HTR-8/SVneo (cell line): ENCODE measurements around the gene MOB1A.
"Not testable (repeated sequence)": the region's sequence is repeated elsewhere in the genome, so short reads cannot be mapped to it uniquely, and the experiment has no call there.

ENCODE experiments used
- DNase-seq: peaks from one replicate; pipeline ENCODE4 v3.0.0; 2011; ENCODE audit warnings: low spot score, mixed read lengths; ENCODE audit not compliant: insufficient read length
- FAIRE-seq: peaks from 2 replicates; lab custom pipeline; 2011; peaks lifted over from hg19 to GRCh38; lab: Jason Lieb, UNC

MOB1A gene

GRCh38 chr2:74178211-74179062 is at the start of gene MOB1A:
Gene MOB1A (minus strand): TSS chr2:74178879. CDS start chr2:74178674, 205 bp downstream.
- FAIRE-seq (peak; percentile 92), DNase-seq (peak; percentile 97)

- FAIRE-seq = no peak
- no peak for DNase-seq
These were observed 49.0 kb upstream of the MOB1A start for GRCh38 chr2:74227646-74228045.

GRCh38 chr2:74226648-74227213 is 48.1 kb upstream of the MOB1A start:
- DNase-seq = no peak
- no peak for FAIRE-seq

GRCh38 chr2:74225698-74226459 is 47.2 kb upstream of the MOB1A start:
- FAIRE-seq (no peak), DNase-seq (no peak)

GRCh38 chr2:74223941-74224770 is 45.5 kb upstream of the MOB1A start:
- FAIRE-seq (no peak), DNase-seq (no peak)

GRCh38 chr2:74222300-74222650 is 43.6 kb upstream of the MOB1A start:
- DNase-seq (no peak), FAIRE-seq (no peak)

- DNase-seq = no peak
- no peak for FAIRE-seq
These were observed 43.1 kb upstream of the MOB1A start for GRCh38 chr2:74221604-74222299.

- FAIRE-seq = no peak
- no peak for DNase-seq
These were observed 42.4 kb upstream of the MOB1A start for GRCh38 chr2:74221091-74221490.

- FAIRE-seq (no peak), DNase-seq (no peak)
These were observed 41.3 kb upstream of the MOB1A start for GRCh38 chr2:74219846-74220486.

GRCh38 chr2:74216642-74217041 is 38.0 kb upstream of the MOB1A start:
- DNase-seq (no peak), FAIRE-seq (no peak)

- not testable (repeated sequence) for DNase-seq, FAIRE-seq
These were observed 37.1 kb upstream of the MOB1A start for GRCh38 chr2:74215771-74216170.

GRCh38 chr2:74212702-74213410 is 34.2 kb upstream of the MOB1A start:
- DNase-seq (no peak), FAIRE-seq (no peak)

- DNase-seq (peak; percentile 64), FAIRE-seq (no peak)
These were observed 27.6 kb upstream of the MOB1A start for GRCh38 chr2:74206180-74206688.

- no peak for DNase-seq
- no peak for FAIRE-seq
These were observed 26.9 kb upstream of the MOB1A start for GRCh38 chr2:74205596-74205995.

GRCh38 chr2:74205113-74205512 is 26.4 kb upstream of the MOB1A start:
- no peak for FAIRE-seq
- no peak for DNase-seq

- no peak for FAIRE-seq
- no peak for DNase-seq
These were observed 25.8 kb upstream of the MOB1A start for GRCh38 chr2:74204436-74204835.

GRCh38 chr2:74201596-74201995 is 22.9 kb upstream of the MOB1A start:
- FAIRE-seq (no peak), DNase-seq (no peak)

- FAIRE-seq = no peak
- no peak for DNase-seq
These were observed 22.5 kb upstream of the MOB1A start for GRCh38 chr2:74201196-74201595.
